ENCODE results near the gene FBXO5.
A peak's percentile ranks its signal among the peaks of the same experiment; 100 is the strongest.
"Not testable (repeated sequence)": the region's sequence is repeated elsewhere in the genome, so short reads cannot be mapped to it uniquely, and the experiment has no call there.

The FBXO5 gene, protein sequence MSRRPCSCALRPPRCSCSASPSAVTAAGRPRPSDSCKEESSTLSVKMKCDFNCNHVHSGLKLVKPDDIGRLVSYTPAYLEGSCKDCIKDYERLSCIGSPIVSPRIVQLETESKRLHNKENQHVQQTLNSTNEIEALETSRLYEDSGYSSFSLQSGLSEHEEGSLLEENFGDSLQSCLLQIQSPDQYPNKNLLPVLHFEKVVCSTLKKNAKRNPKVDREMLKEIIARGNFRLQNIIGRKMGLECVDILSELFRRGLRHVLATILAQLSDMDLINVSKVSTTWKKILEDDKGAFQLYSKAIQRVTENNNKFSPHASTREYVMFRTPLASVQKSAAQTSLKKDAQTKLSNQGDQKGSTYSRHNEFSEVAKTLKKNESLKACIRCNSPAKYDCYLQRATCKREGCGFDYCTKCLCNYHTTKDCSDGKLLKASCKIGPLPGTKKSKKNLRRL

DNA sequence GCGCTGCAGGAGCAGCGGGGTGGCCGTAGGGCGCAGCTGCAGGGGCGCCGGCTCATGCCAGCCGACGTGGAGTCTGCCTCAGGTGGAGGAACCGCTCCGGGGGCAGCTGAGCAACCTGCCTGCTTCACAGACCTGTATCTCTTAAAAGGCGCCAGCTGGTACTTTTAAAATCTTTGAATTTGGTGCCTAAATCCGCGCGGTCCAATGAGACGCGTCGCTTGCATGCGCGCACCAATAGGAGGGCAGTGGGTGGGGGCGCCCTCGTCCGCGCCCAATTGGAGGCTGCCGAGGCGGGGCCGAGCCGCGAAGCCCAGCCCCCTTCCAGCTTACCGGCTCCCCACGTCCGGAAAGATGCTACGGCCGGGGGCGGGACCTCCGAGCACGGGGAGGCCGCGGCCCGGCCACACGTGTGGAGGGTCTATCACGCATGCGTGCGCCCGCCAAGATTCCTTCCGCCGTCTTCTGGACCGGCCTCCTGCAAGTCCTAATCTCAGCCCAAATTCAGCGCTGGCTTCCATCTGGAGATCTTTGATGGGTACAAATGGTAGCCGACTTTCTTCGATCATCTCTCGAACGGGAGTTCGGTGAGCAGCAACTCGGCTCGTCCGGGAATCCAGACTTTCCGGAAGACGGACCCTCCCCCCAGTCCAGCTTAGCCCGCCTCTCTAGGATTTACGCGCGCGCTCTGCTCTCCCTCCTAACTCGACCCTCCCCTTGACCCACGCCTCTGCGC is at the start of gene FBXO5:
Gene FBXO5, minus strand, starts transcription at position 138 of the 733 bp plus-strand sequence. Its CDS starts 82 bp downstream, at position 56.
- DNase-seq: peak; percentile 96

DNA sequence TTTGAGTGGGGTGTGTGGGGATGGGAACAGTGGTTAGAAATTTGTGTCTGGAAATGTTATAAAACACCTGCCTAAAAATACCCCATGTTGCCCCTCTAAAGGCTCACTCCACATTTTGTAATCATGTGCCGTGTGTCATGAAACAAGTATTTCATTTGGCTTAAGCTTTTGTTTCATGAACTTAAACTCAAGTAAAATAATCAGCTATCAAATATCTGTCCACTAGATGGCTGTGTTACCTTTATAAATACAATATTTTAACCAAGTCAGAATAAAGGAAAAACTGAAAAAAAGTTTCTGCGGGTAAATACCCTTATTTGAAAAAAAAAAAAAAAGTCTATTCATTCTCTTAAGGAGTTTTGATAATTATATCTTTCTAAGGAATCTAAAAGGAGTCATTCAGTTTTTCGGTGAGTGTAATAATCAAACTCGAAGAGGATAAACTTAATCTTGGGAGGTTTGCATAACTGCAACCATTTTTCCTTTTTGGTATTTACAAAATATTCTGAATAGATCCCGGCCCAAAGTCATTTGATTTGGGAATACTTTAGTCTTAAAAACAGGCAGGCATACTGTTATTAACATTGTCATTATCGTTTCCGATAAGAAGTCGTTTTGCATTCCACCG is 49.5 kb upstream of the FBXO5 start:
- no peak for DNase-seq

DNA sequence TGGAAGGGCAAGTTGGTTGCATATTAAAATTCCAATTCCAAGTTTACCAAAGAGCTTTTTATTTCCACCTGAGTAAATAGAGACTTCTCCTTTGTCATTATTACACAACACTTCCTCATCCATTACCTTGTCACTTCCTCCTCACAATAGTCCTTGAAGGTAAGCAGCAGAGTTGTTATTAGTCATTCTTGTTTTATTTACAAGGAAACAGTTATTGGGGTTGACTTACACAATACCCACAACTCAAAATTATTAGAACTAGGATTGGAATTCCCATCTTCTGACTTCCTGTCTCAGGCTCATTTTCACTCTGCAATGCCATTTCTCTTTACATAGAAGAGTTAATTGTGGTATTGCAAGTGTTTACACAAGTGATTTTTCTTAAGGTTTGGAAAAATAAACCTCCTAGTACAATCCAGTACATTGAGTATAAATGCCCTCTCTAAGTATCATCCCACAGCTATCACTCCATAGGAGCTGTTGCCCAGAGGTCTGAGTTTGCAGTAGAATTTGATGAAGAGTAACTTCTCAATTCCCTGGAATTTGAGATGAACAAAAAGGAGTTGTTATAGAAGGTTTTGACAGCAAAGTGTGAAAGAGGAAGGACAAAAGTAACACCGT is 48.6 kb upstream of the FBXO5 start:
- DNase-seq: no peak

DNA sequence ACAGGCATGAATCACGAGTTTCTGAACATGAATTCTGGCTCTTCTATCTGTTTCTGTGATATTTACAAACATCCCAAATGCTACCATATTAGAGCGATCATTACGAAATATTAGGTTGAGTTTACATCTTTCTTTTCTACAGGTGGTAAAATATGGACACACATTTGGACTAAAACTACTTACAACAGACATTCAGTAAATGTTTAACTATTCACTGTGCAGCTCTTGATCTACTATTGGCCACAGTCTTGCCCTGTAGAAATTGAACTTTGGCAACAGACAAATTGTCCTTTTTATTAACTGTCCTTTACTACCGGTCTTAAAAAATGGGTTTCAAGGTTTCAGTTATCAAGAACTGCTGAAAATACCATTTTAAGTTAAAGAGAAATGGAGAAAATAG is 46.1 kb upstream of the FBXO5 start:
- DNase-seq: no peak

DNA sequence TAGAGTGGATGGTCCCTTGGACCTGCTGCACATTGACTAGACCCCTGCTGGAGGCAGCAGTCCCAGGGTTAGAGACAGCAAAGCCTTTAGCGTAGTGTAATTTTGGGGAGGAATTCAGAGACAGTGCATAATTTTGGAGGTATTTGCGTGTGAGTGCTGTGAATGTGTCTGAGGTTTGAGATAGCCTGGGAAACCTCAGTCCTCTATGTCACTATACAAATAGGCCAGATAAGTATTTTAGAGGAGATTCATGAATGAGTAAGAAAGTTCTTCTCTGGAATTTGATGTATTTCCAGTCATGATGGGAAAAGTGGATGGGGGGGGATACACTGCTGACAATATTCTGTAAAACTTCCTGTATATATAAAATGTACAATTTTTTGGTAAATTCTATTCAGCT is 45.4 kb upstream of the FBXO5 start:
- no peak for DNase-seq

DNA sequence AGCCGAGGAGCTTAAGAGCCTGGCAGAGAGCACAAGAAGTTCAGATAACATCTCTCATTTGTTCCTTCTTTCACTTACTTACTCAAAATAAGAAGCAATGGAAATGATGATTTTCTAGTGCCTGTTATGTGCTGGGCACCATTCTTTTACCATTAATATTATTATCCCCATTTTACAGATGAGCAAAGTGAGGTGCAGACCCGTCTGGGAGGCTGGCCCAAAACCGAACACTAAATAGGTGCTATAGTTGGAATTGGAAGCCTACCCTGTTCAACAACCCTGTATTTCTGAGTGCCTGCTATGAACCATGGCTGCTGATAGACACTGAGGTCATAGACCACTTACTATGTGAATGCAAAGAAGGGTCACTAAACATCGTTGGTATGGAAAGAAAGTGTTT is 44.6 kb upstream of the FBXO5 start:
- DNase-seq: no peak

DNA sequence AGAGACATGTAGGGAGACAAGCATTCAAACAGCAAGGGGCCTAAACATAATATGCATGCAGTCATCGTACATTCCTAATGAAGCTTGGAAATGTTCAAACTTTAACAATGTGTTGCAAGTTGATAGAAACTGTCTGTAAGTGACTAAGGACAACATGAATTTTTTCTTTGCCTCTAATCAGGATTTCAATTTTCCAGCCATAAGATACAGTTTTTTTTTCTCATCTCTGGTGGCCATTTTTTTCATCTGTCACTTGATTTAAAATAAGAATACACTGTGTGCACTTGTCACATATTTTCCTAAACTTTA is 41.8 kb upstream of the FBXO5 start:
- no peak for DNase-seq

DNA sequence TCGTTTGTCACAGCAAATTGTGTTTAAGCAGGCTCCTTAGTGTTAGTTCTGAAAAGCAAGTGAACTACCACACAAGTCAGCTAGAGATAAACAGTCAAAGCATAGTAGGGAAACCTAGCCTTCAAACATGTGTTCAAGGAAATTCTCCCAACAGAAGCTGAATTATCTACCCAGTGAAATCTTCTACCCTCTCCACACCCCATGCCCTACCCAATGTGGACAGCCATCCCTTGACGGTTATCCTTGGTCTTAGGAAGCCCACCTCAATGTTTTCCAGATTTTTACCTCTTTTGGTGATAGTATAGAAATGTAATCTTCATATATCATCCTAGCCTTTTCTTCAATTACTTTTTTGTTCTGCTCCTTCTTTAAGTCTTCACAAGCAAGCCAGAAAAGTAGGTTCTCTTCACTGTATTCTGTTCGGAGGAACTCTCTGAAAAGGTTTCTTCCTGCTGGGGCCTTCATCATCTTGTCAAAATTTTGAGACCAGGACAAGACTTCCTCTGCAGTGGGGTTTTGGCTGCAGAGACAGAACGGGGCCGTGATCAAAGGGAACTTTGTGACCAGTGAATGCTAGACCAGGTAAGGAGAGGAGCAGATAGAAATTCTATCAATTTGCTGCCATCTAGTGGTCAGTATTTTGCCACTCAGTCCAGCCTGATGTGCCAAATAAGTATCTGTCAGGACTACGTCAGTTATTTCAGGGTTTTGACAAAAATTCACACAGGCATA is 41.3 kb upstream of the FBXO5 start:
- no peak for DNase-seq

DNA sequence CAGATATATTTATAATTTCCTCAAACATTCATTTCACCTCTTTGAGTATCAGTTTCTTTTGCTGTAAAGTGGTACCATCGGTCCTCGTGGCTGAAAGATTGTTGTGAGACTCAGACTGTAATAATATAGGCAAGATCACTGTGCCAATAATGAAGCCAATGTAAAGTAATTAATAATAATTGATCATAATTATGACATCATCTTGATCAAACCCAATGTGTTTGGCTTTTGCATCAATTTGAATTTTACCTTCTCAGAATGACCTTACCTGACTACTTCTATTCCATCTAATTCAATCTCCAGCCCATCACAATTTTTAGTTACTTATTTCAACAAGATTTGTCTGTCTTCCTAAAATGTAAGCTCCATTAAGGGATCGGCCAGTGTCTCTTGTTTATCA is 35.5 kb upstream of the FBXO5 start:
- no peak for DNase-seq

DNA sequence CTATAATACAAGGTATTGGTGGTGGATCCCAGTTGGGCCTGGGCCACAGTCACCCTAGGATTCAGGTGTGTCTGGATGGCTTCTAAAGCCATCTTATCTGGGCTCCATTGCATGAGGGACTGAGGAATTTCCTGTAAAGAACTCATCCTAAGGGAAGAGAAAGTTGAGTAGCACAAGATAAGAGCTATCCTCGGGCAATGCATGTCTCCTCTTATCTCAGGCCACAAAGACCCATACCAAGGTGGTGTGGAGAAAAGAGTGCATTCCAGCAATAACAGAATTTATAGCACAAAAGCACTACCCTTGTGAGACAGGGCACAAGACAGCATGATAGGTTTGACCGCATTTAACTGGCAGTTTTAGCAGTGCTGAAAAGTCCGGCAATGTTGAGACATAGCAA is 34.0 kb upstream of the FBXO5 start:
- DNase-seq: no peak

DNA sequence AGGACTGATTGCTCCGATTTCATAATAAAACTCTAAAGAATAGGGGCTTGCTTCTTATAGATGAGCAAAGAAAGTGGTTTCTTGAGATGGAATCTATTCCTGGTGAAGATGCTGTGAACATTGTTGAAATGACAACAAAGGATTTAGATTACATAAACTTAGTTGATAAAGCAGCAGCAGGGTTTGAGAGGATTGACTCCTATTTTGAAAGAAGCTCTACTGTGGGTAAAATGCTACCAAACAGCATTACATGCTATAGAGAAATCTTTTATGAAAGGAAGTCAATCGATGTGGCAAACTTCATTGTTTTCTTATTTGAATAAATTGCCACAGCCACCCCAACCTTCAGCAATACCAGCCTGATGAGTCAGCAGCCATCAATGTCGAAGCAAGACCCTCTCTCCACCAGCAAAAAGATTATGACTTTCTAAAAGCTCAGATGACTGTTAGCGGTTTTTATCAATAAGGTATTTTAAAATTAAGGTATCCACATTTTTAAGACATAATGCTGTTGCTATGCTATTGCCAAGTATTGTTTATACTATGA is 32.3 kb upstream of the FBXO5 start:
- no peak for DNase-seq

DNA sequence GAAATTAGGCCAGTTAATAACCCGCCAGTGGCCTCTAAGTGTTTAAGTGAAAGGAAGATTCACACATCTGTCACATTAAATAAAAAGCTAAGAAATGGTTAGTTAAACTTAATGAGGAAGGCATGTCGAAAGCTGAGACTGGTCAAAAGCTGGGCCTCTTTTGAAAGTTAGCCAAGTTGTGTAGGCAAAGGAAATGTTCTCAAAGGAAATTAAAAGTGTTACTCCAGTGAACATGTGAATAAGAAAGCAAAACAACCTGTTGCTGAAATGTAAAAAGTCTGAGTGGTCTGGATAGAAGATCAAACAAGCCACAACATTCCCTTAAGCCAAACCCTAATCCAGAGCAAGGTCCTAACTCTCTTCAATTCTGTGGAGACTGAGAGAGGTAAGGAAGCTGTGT is 30.6 kb upstream of the FBXO5 start:
- no peak for DNase-seq

DNA sequence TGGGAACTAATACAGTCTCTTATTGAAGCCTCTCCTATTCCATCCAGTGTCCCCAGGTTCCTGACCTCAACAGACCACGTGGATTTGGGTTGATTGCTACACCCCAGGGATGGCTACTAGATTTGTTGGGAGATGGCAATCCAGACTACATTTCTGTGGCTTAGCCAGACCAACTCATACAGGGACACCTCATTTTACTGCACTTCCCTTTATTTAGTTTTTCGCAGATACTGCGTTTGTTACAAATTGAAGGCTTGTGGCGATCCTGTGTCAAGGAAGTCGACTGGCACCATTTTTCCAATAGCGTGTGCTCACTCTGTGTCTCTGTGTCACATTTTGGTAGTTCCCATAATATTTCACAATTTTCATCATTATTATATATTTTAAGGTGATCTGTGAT is 30.0 kb upstream of the FBXO5 start:
- DNase-seq: no peak

DNA sequence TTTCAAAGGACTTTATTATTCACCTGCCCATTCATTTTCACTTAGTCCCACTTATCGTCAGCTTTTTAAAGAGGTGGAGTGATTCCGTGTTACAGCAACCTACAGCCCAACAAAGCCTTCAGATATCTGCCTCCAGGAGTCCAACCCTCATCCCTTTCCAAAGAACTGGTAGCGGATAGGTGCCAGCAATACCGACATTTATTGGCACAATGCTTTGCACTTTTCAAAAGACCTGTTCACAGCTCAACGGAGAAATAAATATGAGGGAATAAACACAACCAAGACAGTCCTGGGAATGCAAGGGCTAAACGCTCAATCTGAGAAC is 20.5 kb upstream of the FBXO5 start:
- DNase-seq: no peak

DNA sequence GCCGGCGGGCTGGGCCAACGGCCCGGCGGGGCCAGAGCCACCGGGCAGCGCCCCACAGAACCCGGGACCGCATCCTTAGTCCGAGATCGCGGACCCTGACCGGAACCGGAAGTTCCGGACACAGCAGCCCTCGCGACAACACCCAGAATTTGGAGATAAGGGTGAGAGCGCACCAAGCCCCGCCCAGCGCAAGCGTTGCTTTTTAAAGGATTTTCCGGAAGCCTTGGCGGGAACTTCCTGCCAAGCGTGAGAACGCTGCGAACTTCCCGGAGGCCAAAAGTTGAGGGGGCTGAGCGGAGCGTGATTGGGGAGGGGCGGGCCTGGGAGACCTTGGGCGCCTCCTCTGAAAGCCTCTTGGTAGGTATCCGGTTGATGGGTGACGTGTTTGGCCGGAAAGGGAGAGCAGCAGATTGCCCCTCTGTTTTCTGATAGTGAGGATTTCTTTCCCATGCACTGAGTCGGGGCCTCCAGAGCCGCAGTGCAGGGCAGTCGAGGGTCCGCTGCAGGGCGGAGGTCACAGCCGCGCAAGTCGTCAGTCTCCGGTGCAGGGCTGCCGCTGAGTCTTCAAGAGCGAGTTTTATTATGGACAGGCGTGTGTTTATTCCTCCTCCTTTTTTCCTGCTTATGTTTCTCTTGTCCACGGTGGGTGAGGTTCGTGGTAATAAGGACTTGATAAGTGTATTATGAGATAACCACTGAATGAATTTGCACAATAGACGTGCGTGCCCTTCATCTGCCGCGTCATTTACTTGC is 19.9 kb upstream of the FBXO5 start, which contains the start of gene MTRF1L:
Gene MTRF1L, minus strand, starts transcription at position 97 of the 753 bp plus-strand sequence. Its CDS starts 24 bp downstream, at position 73.
- peak; percentile 68 for DNase-seq

DNA sequence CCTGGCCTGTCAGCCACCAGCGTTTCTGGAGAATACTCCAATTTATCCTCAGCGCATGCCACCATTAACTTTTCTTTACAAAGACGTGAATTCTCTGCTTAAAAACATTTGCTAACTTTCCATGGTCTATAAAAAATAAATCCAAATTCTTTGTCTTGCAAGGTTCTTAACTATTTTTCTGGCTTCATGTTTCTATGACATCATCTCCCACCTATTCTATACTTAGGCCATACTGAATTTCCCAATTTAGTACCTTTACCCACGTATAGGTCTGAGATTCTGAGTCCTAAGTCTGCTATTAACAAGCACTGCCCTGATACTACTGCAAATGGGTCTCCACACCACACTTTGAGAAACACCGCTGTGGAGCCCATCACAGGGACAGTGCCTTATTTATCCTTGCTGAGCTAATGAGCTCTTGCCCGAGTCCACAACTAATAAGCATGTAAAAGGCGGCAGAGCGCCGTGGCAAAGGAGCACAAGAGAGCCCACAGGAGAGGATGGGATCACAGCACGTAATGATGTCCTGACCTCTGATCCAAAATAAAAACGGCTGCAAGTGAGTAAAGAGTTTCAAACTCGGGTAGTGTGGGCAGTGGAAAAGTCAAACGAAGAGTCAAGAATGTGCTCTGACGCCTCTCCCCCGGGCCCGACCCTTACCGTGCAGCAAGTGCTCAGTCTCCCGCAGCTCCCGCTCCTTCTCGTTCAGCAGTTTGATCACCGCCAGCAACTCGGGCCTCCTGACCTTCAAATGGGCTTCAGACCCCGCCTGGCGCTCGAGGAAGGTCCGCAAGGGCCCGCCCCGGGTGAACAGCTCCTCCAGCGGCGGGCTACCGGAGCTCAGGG is 19.1 kb upstream of the FBXO5 start:
- peak; percentile 8 for DNase-seq

DNA sequence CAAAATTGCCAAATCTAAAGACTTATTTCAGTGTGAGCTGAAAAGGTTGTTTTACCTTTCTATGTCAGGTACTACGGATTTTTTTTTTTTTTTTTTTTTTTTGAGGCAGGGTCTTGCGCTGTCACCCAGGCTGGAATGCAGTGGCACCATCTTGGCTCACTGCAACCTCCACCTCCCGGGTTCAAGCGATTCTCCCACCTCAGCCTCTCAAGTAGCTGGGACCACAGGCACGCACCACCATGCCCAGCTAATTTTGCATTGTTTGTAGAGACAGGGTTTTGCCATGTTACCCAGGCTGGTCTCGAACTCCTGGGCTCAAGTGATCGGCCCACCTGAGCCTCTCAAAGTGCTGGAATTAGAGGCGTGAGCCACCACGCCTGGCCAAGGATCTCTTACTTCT is 17.9 kb upstream of the FBXO5 start:
- DNase-seq: not testable (repeated sequence)

DNA sequence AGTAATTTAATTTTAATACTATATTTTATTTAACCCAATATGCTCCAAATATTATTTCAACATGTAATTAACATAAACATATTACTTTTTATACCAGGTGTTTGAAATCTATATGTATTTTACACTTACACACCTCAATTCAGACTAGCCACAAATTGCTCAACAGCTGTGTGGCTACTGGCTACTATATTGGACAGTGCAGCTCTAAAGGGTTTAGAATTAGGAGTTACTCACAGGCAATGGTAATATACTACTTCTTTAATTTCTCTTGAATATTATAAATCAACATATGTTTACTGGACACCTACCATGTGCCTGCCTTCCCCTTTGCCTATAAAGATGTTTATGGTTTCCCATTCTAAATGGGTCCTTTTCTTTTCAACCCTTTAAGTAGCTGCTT is 17.4 kb upstream of the FBXO5 start:
- no peak for DNase-seq

DNA sequence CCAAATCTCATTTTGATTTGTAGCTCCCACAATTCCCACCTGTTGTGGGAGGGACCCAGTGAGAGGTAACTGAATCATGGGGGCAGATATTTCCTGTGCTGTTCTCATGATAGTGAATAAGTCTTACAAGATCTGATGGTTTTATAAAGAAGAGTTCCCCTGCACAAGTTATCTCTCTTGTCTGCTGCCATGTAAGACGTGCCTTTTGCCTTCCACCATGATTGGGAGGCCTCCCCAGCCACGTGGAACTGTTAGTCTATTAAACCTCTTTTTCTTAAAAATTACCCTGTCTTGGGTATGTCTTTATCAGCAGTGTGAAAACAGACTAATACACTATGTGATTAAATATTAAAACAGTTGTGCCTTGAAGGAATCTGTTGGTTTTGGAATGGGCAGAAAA is 16.7 kb upstream of the FBXO5 start:
- not testable (repeated sequence) for DNase-seq

DNA sequence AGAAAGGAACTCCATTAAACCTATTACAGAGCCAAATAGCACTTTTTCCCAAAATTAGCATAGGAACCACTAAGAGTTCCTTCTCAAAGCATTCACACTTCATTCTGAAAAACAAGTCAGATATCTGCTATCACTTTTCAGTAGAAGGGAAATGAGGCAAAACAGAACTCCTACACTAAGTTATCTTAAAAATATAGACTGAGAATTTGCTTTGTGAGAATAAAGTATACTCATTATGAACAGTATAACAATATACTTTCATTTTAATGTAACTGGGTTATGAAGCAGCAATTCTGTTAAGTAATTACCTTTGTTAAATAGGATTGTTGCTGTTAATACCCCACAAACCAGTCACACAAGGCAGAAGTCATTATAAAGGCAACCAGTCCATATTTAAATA is 11.0 kb upstream of the FBXO5 start:
- DNase-seq: no peak

DNA sequence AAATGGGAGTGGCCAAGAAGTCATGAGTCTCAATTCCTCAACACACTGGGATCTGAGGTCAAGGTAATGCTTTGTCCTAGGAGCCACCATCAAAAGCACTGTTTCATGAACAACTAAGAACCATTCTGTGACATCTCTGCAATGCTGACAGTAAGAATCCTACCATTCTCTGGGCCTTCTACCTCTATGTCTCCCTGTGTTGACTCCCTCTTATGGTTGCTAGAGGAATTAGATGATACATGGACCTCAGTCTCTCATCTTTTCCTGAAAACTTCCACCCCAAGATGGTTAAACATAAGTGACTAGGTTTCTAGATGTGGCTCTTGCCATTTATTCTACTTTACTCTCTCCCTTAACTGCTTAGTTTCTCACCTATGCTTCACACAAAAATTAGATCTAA is 10.6 kb upstream of the FBXO5 start:
- no peak for DNase-seq

Data from activated CD4-positive, alpha-beta T cell treated with anti-CD3 and anti-CD28 coated beads for 1 hour (primary cell).